ENCODE results near the gene ANKFN1.
A peak's percentile ranks its signal among the peaks of the same experiment; 100 is the strongest.

The ANKFN1 gene

GRCh38 chr17:56152874-56153602, at the start of gene ANKFN1:
ANKFN1 (plus strand) TSS chr17:56153475; CDS start chr17:56212668, 59,193 bp downstream.
- no peak for DNase-seq (ENCODE audit: low read depth in 2 of 2)

GRCh38 chr17:56108811-56109284, 44.4 kb upstream of the ANKFN1 start:
- no peak for DNase-seq (ENCODE audit: low read depth in 2 of 2)
- no peak overlapping the region for H3K4me3 ChIP-seq (replicated peaks in 1 of 2; ENCODE audit: low read depth in 2 of 2, low read length in 2 of 2)
- TF ChIP-seq CTCF (IDR thresholded peaks at IDR 0.05; ENCODE audit: low read depth, low read length): no peak

More at GRCh38 chr17:56152874-56153602, at the start of gene ANKFN1:
- H3K4me3 ChIP-seq (replicated peaks in 1 of 2; ENCODE audit: low read depth in 2 of 2, low read length in 2 of 2): no peak within 1 kb of the TSS
- no peak for TF ChIP-seq CTCF (IDR thresholded peaks at IDR 0.05; ENCODE audit: low read depth, low read length)

- TF ChIP-seq CTCF (IDR thresholded peaks at IDR 0.05; ENCODE audit: low read depth, low read length): no peak
- H3K4me3 ChIP-seq (replicated peaks in 1 of 2; ENCODE audit: low read depth in 2 of 2, low read length in 2 of 2): no peak overlapping the region
- DNase-seq (ENCODE audit: low read depth in 2 of 2): no peak
Measured at GRCh38 chr17:56109836-56110235, 43.4 kb upstream of the ANKFN1 start.

- no peak for TF ChIP-seq CTCF (IDR thresholded peaks at IDR 0.05; ENCODE audit: low read depth, low read length)
- DNase-seq (ENCODE audit: low read depth in 2 of 2): no peak
- H3K4me3 ChIP-seq (replicated peaks in 1 of 2; ENCODE audit: low read depth in 2 of 2, low read length in 2 of 2): no peak overlapping the region
Measured at GRCh38 chr17:56110463-56111135, 42.7 kb upstream of the ANKFN1 start.

GRCh38 chr17:56111706-56112485, 41.4 kb upstream of the ANKFN1 start:
- DNase-seq (ENCODE audit: low read depth in 2 of 2): peak in 1 of 2 donors; percentile 4
- no peak for TF ChIP-seq CTCF (IDR thresholded peaks at IDR 0.05; ENCODE audit: low read depth, low read length)
- no peak overlapping the region for H3K4me3 ChIP-seq (replicated peaks in 1 of 2; ENCODE audit: low read depth in 2 of 2, low read length in 2 of 2)

- DNase-seq (ENCODE audit: low read depth in 2 of 2): no peak
- no peak for TF ChIP-seq CTCF (IDR thresholded peaks at IDR 0.05; ENCODE audit: low read depth, low read length)
- H3K4me3 ChIP-seq (replicated peaks in 1 of 2; ENCODE audit: low read depth in 2 of 2, low read length in 2 of 2): no peak overlapping the region
Measured at GRCh38 chr17:56113486-56113885, 39.8 kb upstream of the ANKFN1 start.
